Measurements from ENCODE around the gene AGRP. TPM values are rescaled to one million over a fixed set of nuclear protein-coding genes. Genes with fewer than 3 reads are reported as not detected.

Gene AGRP
- total and polyA plus RNA-seq, 4 donors = 0.18 to 0.50 TPM; not detected in 2

DNA sequence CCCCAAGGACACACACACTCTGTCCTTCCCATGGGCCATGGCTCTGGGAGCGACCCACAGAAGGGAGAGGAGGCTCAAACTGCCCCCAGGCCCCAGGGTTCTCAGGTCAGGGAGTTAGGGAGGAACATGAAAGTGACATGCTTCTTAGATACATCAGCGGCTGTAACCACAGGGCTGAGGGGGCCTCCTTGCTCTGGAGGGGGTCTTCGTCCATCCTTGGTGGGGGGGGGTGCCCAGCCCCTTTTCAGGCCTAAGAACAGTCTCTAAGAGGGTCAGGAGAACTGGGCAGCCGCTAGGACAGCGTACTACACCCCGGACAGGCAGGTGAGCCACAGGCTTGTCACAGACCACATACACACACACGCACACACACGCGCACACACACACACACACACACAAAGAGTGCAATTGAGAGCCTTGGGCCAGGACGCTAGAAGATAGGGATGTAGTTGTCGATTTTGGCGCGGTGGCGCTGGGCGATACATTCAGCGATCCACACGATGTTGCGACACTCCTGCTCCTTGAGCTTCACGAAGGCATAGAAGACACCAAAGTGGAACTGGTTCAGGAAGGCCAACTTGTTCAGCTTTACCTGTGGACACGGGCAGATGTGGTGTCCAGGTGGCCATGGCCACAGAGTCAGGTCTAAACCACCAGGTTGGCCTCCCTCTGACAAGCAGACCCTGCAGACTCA, 45.1 kb downstream of the AGRP start:
- Histone ChIP-seq H3K4me1 (ENCODE audit: control insufficient read depth in 4 of 4, insufficient read depth in 4 of 4, low read length in 3 of 4) (peaks cover 15 to 26% (median 21%) of the 10 kb centered on the region in 4 donors), H3K27ac (ENCODE audit: low read depth in 1 of 2, low read length in 2 of 2) (no peak overlapping the region), H3K9me3 (ENCODE audit: control insufficient read depth in 4 of 4, low read length in 3 of 4) (no peaks in the 10 kb centered on the region), H3K36me3 (ENCODE audit: control insufficient read depth in 4 of 4, insufficient read depth in 3 of 4, low read depth in 1 of 4, low read length in 3 of 4) (peaks cover 0 to 21% (median 10%) of the 10 kb centered on the region in 4 donors), H3K27me3 (ENCODE audit: control insufficient read depth in 4 of 4, insufficient read depth in 4 of 4, low read length in 3 of 4) (no peaks in the 10 kb centered on the region), H3K4me3 (ENCODE audit: low read depth in 1 of 3, low read length in 3 of 3) (no peak overlapping the region), H3K9ac (ENCODE audit: low read depth in 1 of 2, low read length in 2 of 2) (no peak overlapping the region)
- DNase-seq (ENCODE audit: low spot score) = no peak
- 96% methylated on average over 20 of the region's 20 CpGs for WGBS
- TF ChIP-seq, protein P1, sequence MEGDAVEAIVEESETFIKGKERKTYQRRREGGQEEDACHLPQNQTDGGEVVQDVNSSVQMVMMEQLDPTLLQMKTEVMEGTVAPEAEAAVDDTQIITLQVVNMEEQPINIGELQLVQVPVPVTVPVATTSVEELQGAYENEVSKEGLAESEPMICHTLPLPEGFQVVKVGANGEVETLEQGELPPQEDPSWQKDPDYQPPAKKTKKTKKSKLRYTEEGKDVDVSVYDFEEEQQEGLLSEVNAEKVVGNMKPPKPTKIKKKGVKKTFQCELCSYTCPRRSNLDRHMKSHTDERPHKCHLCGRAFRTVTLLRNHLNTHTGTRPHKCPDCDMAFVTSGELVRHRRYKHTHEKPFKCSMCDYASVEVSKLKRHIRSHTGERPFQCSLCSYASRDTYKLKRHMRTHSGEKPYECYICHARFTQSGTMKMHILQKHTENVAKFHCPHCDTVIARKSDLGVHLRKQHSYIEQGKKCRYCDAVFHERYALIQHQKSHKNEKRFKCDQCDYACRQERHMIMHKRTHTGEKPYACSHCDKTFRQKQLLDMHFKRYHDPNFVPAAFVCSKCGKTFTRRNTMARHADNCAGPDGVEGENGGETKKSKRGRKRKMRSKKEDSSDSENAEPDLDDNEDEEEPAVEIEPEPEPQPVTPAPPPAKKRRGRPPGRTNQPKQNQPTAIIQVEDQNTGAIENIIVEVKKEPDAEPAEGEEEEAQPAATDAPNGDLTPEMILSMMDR (IDR thresholded peaks at IDR 0.05; ENCODE audit: low read depth, low read length, missing input control) = no peak
- no peak for TF ChIP-seq RAD21 (IDR thresholded peaks at IDR 0.05)
- no peak for TF ChIP-seq YY1 (IDR thresholded peaks at IDR 0.05)
- no peak for TF ChIP-seq FOXA2 (IDR thresholded peaks at IDR 0.05)
- TF ChIP-seq, protein P2, sequence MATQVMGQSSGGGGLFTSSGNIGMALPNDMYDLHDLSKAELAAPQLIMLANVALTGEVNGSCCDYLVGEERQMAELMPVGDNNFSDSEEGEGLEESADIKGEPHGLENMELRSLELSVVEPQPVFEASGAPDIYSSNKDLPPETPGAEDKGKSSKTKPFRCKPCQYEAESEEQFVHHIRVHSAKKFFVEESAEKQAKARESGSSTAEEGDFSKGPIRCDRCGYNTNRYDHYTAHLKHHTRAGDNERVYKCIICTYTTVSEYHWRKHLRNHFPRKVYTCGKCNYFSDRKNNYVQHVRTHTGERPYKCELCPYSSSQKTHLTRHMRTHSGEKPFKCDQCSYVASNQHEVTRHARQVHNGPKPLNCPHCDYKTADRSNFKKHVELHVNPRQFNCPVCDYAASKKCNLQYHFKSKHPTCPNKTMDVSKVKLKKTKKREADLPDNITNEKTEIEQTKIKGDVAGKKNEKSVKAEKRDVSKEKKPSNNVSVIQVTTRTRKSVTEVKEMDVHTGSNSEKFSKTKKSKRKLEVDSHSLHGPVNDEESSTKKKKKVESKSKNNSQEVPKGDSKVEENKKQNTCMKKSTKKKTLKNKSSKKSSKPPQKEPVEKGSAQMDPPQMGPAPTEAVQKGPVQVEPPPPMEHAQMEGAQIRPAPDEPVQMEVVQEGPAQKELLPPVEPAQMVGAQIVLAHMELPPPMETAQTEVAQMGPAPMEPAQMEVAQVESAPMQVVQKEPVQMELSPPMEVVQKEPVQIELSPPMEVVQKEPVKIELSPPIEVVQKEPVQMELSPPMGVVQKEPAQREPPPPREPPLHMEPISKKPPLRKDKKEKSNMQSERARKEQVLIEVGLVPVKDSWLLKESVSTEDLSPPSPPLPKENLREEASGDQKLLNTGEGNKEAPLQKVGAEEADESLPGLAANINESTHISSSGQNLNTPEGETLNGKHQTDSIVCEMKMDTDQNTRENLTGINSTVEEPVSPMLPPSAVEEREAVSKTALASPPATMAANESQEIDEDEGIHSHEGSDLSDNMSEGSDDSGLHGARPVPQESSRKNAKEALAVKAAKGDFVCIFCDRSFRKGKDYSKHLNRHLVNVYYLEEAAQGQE (IDR thresholded peaks at IDR 0.05) = no peak
- no peak for TF ChIP-seq EGR1 (IDR thresholded peaks at IDR 0.05; ENCODE audit: low read depth in 2 of 2)
- no peak for TF ChIP-seq FOXA1 (IDR thresholded peaks at IDR 0.05)

DNA sequence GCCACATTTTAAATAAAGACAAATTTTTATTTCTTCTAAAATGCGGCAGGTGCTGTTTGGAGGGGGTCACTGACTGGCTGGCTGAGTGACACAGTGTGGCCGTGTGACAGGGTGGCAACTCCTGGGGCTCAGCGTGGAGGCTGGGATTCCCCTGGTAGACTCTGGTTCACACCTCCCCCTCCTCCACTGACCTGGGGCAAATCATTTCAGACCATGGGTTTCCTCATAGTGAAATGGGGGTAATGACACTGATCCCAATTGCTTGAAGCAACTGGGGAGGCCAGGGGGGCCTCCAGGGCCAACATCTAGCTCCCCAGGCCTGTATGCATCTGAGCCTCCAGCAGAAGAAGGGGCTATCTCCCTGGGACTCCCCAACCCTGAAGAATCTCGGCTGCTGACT, 45.8 kb downstream of the AGRP start:
- no peaks in the 10 kb centered on the region for H3K9me3 ChIP-seq (ENCODE audit: control insufficient read depth in 4 of 4, low read length in 3 of 4)
- 92% methylated on average over 4 of the region's 4 CpGs for WGBS
- no peak overlapping the region for H3K27ac ChIP-seq (ENCODE audit: low read depth in 1 of 2, low read length in 2 of 2)
- no peak overlapping the region for H3K4me3 ChIP-seq (ENCODE audit: low read depth in 1 of 3, low read length in 3 of 3)
- no peak for DNase-seq (ENCODE audit: low spot score)
- H3K9ac ChIP-seq (ENCODE audit: low read depth in 1 of 2, low read length in 2 of 2) = no peak overlapping the region
- TF ChIP-seq, protein P3, sequence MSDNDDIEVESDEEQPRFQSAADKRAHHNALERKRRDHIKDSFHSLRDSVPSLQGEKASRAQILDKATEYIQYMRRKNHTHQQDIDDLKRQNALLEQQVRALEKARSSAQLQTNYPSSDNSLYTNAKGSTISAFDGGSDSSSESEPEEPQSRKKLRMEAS (IDR thresholded peaks at IDR 0.05) = no peak
- TF ChIP-seq, protein P2 (IDR thresholded peaks at IDR 0.05) = no peak
- H3K4me1 ChIP-seq (ENCODE audit: control insufficient read depth in 4 of 4, insufficient read depth in 4 of 4, low read length in 3 of 4) = peaks cover 9 to 22% (median 17%) of the 10 kb centered on the region in 4 donors
- peaks cover 0 to 21% (median 10%) of the 10 kb centered on the region in 4 donors for H3K36me3 ChIP-seq (ENCODE audit: control insufficient read depth in 4 of 4, insufficient read depth in 3 of 4, low read depth in 1 of 4, low read length in 3 of 4)
- H3K27me3 ChIP-seq (ENCODE audit: control insufficient read depth in 4 of 4, insufficient read depth in 4 of 4, low read length in 3 of 4) = no peaks in the 10 kb centered on the region
